ENCODE measurements around the gene ZNF827. TPM values are rescaled to one million over a fixed set of nuclear protein-coding genes. Genes with fewer than 3 reads are reported as not detected.

The ZNF827 gene
- total and polyA plus RNA-seq, 2 of the 13 experiments (the other 11 are each of a cell fraction or from before 2014, with no cell fraction given): 2.8 TPM

DNA sequence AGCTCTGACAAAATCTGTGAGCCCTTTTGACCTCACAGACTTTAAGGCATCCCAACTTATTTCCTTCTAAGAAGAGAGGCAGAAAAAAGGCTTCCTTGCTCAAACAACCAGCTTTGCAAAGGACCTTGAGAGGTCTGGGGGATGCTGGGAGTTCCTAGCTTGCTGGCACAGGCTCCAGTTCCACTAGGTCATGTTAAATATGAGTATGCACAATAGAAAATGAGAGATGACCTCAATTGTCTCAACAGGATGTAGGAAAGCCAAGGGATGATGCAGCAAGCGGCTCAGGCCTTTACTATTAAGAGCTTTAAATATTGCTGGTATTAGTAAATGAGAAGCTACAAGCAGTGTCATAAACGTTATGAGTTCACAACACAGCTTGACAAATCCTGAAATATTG, 13.3 kb upstream of the ZNF827 start:
- no peaks in the 10 kb centered on the region for H3K9me3 ChIP-seq (ENCODE audit: low read length)
- intact Hi-C loops (cut with micrococcal nuclease; ENCODE audit: unreplicated experiment) (no loop called here), in situ Hi-C loops (cut with HindIII; ENCODE audit: extremely low pct_ligation_motif_present, low pct_unique_long_range_greater_than_20kb) (loop anchor here (10.0 kb wide), 1 partner anchor 963 kb away; no protein-coding TSS in a partner anchor)
- ChIA-PET POLR2A (no interaction called here), CTCF (ENCODE audit: low intra/inter-chr PET ratio, low total read pairs) (no interaction called here)
- H3K36me3 ChIP-seq (replicated peaks in 1 of 2; ENCODE audit: control insufficient read depth in 1 of 2, insufficient read depth in 2 of 2, low read length in 2 of 2): no peaks in the 10 kb centered on the region
- no peaks in the 10 kb centered on the region for H3K4me1 ChIP-seq (ENCODE audit: insufficient read depth, low read length)
- WGBS (ENCODE audit: low lambda C conversion rate): 10% methylated on average over 2 of the region's 2 CpGs
- no peak overlapping the region for H2AFZ ChIP-seq (ENCODE audit: low read length)
- H3K27ac ChIP-seq (ENCODE audit: extremely low read length, insufficient read depth, low read length): no peak overlapping the region
- no peak for ATAC-seq
- no peaks in the 10 kb centered on the region for H4K20me1 ChIP-seq (ENCODE audit: insufficient read depth, low read length)
- no peak for TF ChIP-seq AHDC1 (CRISPR knock-in tag; IDR thresholded peaks at IDR 0.05; ENCODE audit: borderline replicate concordance)
- TF ChIP-seq ZNF383 (CRISPR knock-in tag; IDR thresholded peaks at IDR 0.05; ENCODE audit: borderline replicate concordance): no peak
- no peak for TF ChIP-seq MEF2D (CRISPR knock-in tag; IDR thresholded peaks at IDR 0.05)
- TF ChIP-seq RFX5 (IDR thresholded peaks at IDR 0.05; ENCODE audit: low read depth, low read length): no peak
- TF ChIP-seq RARG (CRISPR knock-in tag; IDR thresholded peaks at IDR 0.05; ENCODE audit: low read depth): no peak
- TF ChIP-seq TARDBP (CRISPR knock-in tag; IDR thresholded peaks at IDR 0.05): no peak
- TF ChIP-seq YEATS2 (CRISPR knock-in tag; IDR thresholded peaks at IDR 0.05; ENCODE audit: borderline replicate concordance): no peak
- H3K4me2 ChIP-seq (ENCODE audit: low read depth, low read length): no peak overlapping the region
- no peak overlapping the region for H3K4me3 ChIP-seq (replicated peaks in 1 of 3; ENCODE audit: insufficient read depth in 1 of 3, low read depth in 2 of 3, low read length in 3 of 3)
- peaks cover 0 to 14% of the 10 kb centered on the region in 2 experiments; a peak in 3 of 5 replicates for H3K27me3 ChIP-seq (ENCODE audit: control insufficient read depth in 1 of 2, insufficient read depth in 2 of 2, low read length in 2 of 2)
- H3K9ac ChIP-seq (ENCODE audit: insufficient read depth, low read depth, low read length): no peak overlapping the region
- H3K79me2 ChIP-seq (ENCODE audit: insufficient read depth, low read length): no peaks in the 10 kb centered on the region
- no peak for DNase-seq (ENCODE audit: low spot score)
- FAIRE-seq: no peak
- BruUV-seq (replicated peaks): no TSS peak

All from HepG2 (cell line).